Fibroblast of skin of left biceps (primary cell): ENCODE measurements around the gene GLRX.
"Not testable (repeated sequence)": the region's sequence is repeated elsewhere in the genome, so short reads cannot be mapped to it uniquely, and the experiment has no call there.

Experiments
- DNase-seq, 2 experiments: peaks; one replicate each; pipeline ENCODE4 v3.0.0-alpha.2; 2013; ENCODE audit warnings: low read depth in 2 of 2

Gene GLRX

GRCh38 chr5:95822542-95823181 lies at the start of gene GLRX:
TSS of gene GLRX (minus strand) at chr5:95822726. CDS start at chr5:95822662, 64 bp downstream.
- DNase-seq, result peak; percentile 52 to 61

- no peak for DNase-seq
These were observed 48.8 kb upstream of the GLRX start for GRCh38 chr5:95871146-95871806.

- DNase-seq, result no peak
These were observed 47.7 kb upstream of the GLRX start for GRCh38 chr5:95870105-95870672.

- not testable (repeated sequence) for DNase-seq
These were observed 46.8 kb upstream of the GLRX start for GRCh38 chr5:95869173-95869855.

- no peak for DNase-seq
These were observed 45.6 kb upstream of the GLRX start for GRCh38 chr5:95868136-95868535.

GRCh38 chr5:95866435-95867040 lies 44.0 kb upstream of the GLRX start:
- DNase-seq, result no peak

- no peak for DNase-seq
These were observed 42.5 kb upstream of the GLRX start for GRCh38 chr5:95864944-95865504.

GRCh38 chr5:95864456-95864855 lies 41.9 kb upstream of the GLRX start:
- DNase-seq, result no peak

- peak in 1 of 2 experiments; percentile 35 for DNase-seq
These were observed 40.8 kb upstream of the GLRX start for GRCh38 chr5:95863383-95863757.

- no peak for DNase-seq
These were observed 40.3 kb upstream of the GLRX start for GRCh38 chr5:95862671-95863382.

- peak in 1 of 2 experiments; percentile 33 for DNase-seq
These were observed 39.5 kb upstream of the GLRX start for GRCh38 chr5:95861864-95862561.

- DNase-seq, result peak; percentile 88 to 91
These were observed 38.8 kb upstream of the GLRX start for GRCh38 chr5:95861221-95861863.

- DNase-seq, result no peak
These were observed 37.1 kb upstream of the GLRX start for GRCh38 chr5:95859661-95860060.

- peak; percentile 90 for DNase-seq
These were observed 36.4 kb upstream of the GLRX start for GRCh38 chr5:95858661-95859595.

- peak; percentile 80 to 82 for DNase-seq
These were observed 35.5 kb upstream of the GLRX start for GRCh38 chr5:95858023-95858461.

GRCh38 chr5:95857185-95857945 lies 34.8 kb upstream of the GLRX start:
- DNase-seq, result no peak

- no peak for DNase-seq
These were observed 34.0 kb upstream of the GLRX start for GRCh38 chr5:95856501-95856981.

GRCh38 chr5:95853490-95853889 lies 31.0 kb upstream of the GLRX start:
- no peak for DNase-seq
